AG04450 (cell line): ENCODE results near the gene SAE1. TPM values are rescaled to one million over a fixed set of nuclear protein-coding genes. Genes with fewer than 3 reads are reported as not detected.

Experiments
- CTCF ChIA-PET: fragments of 300-600, 350-600 bp; formaldehyde crosslinking; extraction: SDS; loops from one replicate; lab custom pipeline; 2022; ENCODE audit warnings: antibody characterized with exemption, inconsistent platforms; lab: Charles Lee
- POLR2A ChIA-PET: fragments of 350-600 bp; formaldehyde crosslinking; extraction: SDS; loops from one replicate; lab custom pipeline; 2021; ENCODE audit warnings: antibody characterized with exemption, inconsistent platforms; lab: Yijun Ruan, JAX
- DNase-seq: peaks from one replicate; pipeline ENCODE4 v3.0.0-alpha.2; 2011; ENCODE audit warnings: low read depth, low spot score
- H3K27ac ChIP-seq: one replicate; pipeline ENCODE4 v1.5.1; 2012; ENCODE audit warnings: low read depth, low read length, control low read depth
- H3K27me3 ChIP-seq: one replicate; pipeline ENCODE4 v1.6.0; 2012; ENCODE audit warnings: low read length; ENCODE audit not compliant: control insufficient read depth, insufficient read depth
- H3K4me3 ChIP-seq: 2 replicates; pipeline ENCODE4 v1.5.1; 2011; ENCODE audit warnings: mild to moderate bottlenecking, low read depth, low read length, control low read depth
- H3K9me3 ChIP-seq: 2 replicates; pipeline ENCODE4 v1.5.1; 2012; ENCODE audit warnings: low read length; ENCODE audit not compliant: control insufficient read depth, insufficient read depth
- CTCF ChIP-seq: IDR thresholded peaks from 2 replicates; pipeline ENCODE4 v1.5.1; 2011; ENCODE audit warnings: low read depth, low read length, control low read depth, inconsistent platforms
- polyA plus RNA-seq: library from polyadenylated mRNA; depleted of rRNA; stranded (reverse); fragments of >200 nt; gene quantifications from 2 replicates; pipeline ENCODE4 v1.2.3, GENCODE V29; 2011

SAE1 gene
- polyA plus RNA-seq, 1 experiment: 165 TPM

DNA sequence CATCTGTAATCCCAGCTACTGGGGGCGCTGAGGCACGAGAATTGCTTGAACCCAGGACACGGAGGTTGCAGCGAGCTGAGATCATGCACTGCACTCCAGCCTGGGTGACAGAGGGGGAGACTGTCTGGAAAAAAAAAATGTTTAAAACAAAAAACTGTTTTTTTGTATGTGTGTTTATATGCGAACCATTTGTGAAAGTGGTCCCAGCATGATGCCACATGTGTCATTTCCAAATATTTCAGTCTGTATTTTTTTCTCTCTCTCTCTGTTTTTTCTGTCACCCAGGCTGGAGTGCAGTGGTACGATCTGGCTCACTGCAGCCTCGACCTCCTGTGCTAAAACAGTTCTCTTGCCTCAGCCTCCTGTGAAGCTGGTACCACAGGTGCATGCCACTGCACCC is 37.4 kb downstream of the SAE1 start:
- TF ChIP-seq CTCF: no peak
- H3K4me3 ChIP-seq: no peak overlapping the region
- no peaks in the 10 kb centered on the region for H3K27me3 ChIP-seq
- DNase-seq: no peak
- CTCF ChIA-PET: interaction anchor here (1.2 to 3.7 kb wide), 3 partner anchors 42 to 80 kb away, joined by 3 to 13 read pairs (median 3); no protein-coding TSS in a partner anchor
- POLR2A ChIA-PET: interaction anchor here (0.7 kb wide), 1 partner anchor 116 kb away, joined by 3 read pairs; no protein-coding TSS in a partner anchor
- H3K9me3 ChIP-seq: no peaks in the 10 kb centered on the region
- no peak overlapping the region for H3K27ac ChIP-seq

- Histone ChIP-seq H3K9me3 (no peaks in the 10 kb centered on the region), H3K27ac (no peak overlapping the region), H3K27me3 (no peaks in the 10 kb centered on the region), H3K4me3 (no peak overlapping the region)
- TF ChIP-seq CTCF: no peak
- ChIA-PET POLR2A (no interaction called here), CTCF (interaction anchor here (0.8 to 1.1 kb wide), 2 partner anchors 37 to 75 kb away, joined by 3 read pairs; no protein-coding TSS in a partner anchor)
- no peak for DNase-seq
Measured at GRCh38 chr19:47172666-47173455, 42.2 kb downstream of the SAE1 start.

DNA sequence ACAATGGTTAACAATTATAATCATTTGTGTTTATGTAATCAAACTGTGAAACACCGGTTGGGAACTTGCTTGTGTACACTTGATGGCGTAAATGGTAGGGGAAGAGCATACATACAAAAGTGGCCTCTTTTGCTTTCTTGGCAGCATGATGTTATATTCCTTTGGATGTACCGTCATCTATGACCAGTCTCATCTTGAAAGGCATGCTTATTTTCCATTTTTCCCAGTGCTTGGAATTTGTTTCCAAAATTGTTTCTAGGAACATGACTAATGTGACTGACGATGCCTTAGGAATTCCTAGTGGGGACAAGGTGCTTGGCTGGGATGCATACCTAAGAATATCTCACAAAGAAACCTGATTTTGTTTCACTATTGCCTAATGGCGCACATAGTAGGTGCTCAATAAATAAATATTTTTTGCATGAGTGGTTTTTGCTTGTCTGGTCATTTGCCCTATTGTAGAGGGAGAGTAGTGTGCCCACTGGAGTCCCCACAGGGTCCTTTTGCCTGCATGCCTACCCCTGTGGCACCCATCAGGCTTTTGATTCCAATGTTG is 45.5 kb downstream of the SAE1 start:
- TF ChIP-seq CTCF: no peak
- Histone ChIP-seq H3K27ac (peak overlapping the region; percentile 81), H3K9me3 (no peaks in the 10 kb centered on the region), H3K4me3 (no peak overlapping the region), H3K27me3 (no peaks in the 10 kb centered on the region)
- CTCF ChIA-PET: no interaction called here
- POLR2A ChIA-PET: interaction anchor here (1.0 to 1.5 kb wide), 2 partner anchors 15 to 63 kb away, joined by 3 read pairs; no protein-coding TSS in a partner anchor
- DNase-seq: peak; percentile 55

DNA sequence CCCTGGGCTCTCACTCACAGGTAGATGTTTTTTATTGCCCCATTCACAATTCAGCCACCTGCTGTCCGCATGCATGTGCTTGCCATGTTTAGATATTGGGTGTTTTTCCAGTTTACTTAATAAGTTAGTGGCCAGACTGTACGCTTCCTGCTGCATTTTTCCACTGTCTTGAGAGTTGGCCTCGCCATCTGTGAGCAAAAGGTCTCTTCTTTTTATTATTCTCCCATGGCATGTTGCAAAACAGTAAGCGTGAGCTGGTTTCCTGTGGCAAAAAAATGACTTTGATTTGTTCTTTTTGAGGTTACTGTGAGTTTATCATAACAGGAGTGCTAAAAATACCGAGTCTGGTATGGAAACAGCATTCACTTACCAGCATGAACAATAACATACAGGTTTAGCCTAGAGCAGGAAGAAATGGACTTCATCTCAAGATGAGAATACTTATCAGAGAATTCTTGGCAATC is 46.0 kb downstream of the SAE1 start:
- ChIA-PET CTCF (interaction anchor here (0.6 to 3.2 kb wide), 5 partner anchors 14 to 71 kb away, joined by 3 to 20 read pairs (median 13); no protein-coding TSS in a partner anchor), POLR2A (interaction anchor here (0.6 to 1.5 kb wide), 4 partner anchors 9 to 63 kb away, joined by 3 to 4 read pairs (median 3); no protein-coding TSS in a partner anchor)
- Histone ChIP-seq H3K27ac (peak overlapping the region; percentile 81), H3K27me3 (no peaks in the 10 kb centered on the region), H3K9me3 (no peaks in the 10 kb centered on the region), H3K4me3 (no peak overlapping the region)
- no peak for TF ChIP-seq CTCF
- DNase-seq: peak; percentile 85
